Activated T-cell treated with anti-CD3 and anti-CD28 coated beads, Interleukin-2, amount 50 U/mL, for 72 hours (primary cell): ENCODE measurements around the gene VWA5A. TPM values are rescaled to one million over a fixed set of nuclear protein-coding genes. Genes with fewer than 3 reads are reported as not detected.

ENCODE experiments used
- ATAC-seq, 2 donors: fragments of 150-1000 bp; cut with Tn5 transposase; replicated peaks in 1 of 2; 2 replicates each; pipeline ENCODE4 v1.10.0; 2021; ENCODE audit warnings: moderate library complexity in 2 of 2, mild to moderate bottlenecking in 1 of 2
- DNase-seq, 2 donors: peaks; one replicate each; pipeline ENCODE4 v3.0.0; 2021 to 2022; ENCODE audit warnings: mixed read lengths in 1 of 2
- H3K27ac Mint-ChIP-seq: one replicate; pipeline ENCODE4 v1.8.0; 2022; ENCODE audit warnings: mild to moderate bottlenecking, moderate library complexity, mixed read lengths
- H3K27me3 Mint-ChIP-seq: one replicate; pipeline ENCODE4 v1.8.0; 2022; ENCODE audit warnings: low read depth, mixed read lengths
- H3K36me3 Mint-ChIP-seq, 2 donors: one replicate each; pipeline ENCODE4 v1.8.0; 2022; ENCODE audit warnings: mixed read lengths in 2 of 2, mild to moderate bottlenecking in 1 of 2; ENCODE audit not compliant: insufficient read depth in 2 of 2
- H3K4me1 Mint-ChIP-seq: one replicate; pipeline ENCODE4 v1.8.0; 2022; ENCODE audit warnings: low read depth, mixed read lengths
- H3K4me3 Mint-ChIP-seq, 2 donors: one replicate each; pipeline ENCODE4 v1.8.0; 2022; ENCODE audit warnings: mild to moderate bottlenecking in 2 of 2, mixed read lengths in 2 of 2, moderate library complexity in 2 of 2
- H3K9me3 Mint-ChIP-seq, 2 donors: one replicate each; pipeline ENCODE4 v1.8.0; 2022; ENCODE audit warnings: mixed read lengths in 2 of 2
- total RNA-seq, 2 donors: library from RNA; stranded (reverse); gene quantifications; one replicate each; pipeline ENCODE4 v1.2.3, GENCODE V29; 2022

VWA5A gene, protein sequence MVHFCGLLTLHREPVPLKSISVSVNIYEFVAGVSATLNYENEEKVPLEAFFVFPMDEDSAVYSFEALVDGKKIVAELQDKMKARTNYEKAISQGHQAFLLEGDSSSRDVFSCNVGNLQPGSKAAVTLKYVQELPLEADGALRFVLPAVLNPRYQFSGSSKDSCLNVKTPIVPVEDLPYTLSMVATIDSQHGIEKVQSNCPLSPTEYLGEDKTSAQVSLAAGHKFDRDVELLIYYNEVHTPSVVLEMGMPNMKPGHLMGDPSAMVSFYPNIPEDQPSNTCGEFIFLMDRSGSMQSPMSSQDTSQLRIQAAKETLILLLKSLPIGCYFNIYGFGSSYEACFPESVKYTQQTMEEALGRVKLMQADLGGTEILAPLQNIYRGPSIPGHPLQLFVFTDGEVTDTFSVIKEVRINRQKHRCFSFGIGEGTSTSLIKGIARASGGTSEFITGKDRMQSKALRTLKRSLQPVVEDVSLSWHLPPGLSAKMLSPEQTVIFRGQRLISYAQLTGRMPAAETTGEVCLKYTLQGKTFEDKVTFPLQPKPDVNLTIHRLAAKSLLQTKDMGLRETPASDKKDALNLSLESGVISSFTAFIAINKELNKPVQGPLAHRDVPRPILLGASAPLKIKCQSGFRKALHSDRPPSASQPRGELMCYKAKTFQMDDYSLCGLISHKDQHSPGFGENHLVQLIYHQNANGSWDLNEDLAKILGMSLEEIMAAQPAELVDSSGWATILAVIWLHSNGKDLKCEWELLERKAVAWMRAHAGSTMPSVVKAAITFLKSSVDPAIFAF
- 10 to 100 TPM; 14.2 to 19.0 TPM for total RNA-seq

DNA sequence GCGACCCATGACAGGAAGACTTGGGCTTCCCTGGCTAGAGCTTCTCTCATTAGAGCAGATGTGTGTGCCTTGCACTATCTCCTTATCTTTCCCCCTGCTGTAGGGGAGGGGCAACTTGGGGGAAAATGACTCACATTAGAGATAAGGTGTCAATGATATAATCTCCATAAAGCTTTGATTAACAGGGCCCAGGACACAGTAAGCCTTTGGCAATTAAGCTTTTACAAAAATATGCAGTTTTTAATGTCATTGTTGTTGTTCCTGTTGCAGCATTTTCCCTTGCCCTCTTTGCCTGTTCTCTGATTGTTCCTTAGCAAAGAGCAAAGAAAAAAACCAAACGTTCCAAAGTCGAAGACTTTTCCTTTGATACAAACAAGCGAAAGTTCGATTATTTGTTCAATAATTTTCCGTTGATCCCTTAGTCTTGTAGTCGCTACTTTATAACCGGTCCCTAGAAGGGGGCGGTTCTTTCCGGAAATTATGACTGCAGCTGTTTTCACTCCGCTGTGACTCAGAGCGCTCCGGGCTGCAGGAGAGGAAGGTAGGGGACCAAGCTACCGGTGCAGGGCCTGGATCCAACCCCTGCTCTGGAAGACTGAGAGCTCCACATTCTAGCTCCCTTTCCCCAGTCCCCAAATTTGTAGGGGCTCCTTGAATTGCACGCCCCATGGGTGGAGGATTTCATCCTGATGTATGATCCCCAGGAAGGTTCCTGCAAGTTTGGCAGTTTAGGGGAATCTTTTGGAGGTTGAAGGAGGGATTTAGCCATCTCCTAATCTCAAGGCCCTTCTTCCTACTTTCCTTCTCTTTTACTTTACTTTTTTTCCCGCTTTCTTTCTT is at the start of gene VWA5A:
Gene VWA5A, plus strand, starts transcription at position 509 of the 840 bp plus-strand sequence. CDS start 2,062 bp downstream, outside the sequence.
- peaks cover 5% of the 10 kb centered on the region for H3K27me3 Mint-ChIP-seq
- peaks cover 19% of the 10 kb centered on the region for H3K4me1 Mint-ChIP-seq
- peak within 1 kb of the TSS; percentile 94 for H3K27ac Mint-ChIP-seq
- peak; percentile 100 for ATAC-seq
- peaks cover 0 to 2% of the 10 kb centered on the region in 2 donors for H3K36me3 Mint-ChIP-seq
- DNase-seq, result peak; percentile 84 to 88
- peak within 1 kb of the TSS; percentile 88 to 100 for H3K4me3 Mint-ChIP-seq
- no peaks in the 10 kb centered on the region for H3K9me3 Mint-ChIP-seq

DNA sequence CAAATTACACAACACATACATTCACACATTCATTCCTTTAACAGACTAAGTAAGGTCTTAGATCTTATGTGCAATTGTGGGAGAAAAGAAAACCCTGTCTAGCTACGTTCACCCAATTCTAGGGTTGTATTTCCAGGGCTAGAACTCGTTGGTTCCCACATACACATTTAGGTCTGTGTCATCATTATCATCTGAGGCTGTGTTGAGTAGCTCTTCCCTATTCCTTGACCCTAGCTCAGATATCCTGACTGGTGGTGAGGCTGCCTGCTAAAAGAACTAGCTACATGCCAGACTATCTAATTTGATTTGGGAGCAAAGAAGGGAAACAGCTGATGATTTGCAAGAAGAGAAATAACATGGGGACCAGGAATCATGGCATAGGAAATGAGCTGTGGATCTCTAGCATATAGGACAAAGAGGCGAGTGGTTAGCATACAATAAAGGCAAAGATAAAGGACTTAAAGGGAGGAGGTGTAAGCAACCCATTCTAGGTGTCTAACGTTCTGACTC is 46.6 kb upstream of the VWA5A start:
- Mint-ChIP-seq H3K36me3 (no peaks in the 10 kb centered on the region), H3K27me3 (peaks cover 31% of the 10 kb centered on the region), H3K4me3 (no peak overlapping the region), H3K4me1 (peaks cover 18% of the 10 kb centered on the region), H3K27ac (no peak overlapping the region), H3K9me3 (peaks cover 0 to 3% of the 10 kb centered on the region in 2 donors)
- DNase-seq, result no peak
- no peak for ATAC-seq

DNA sequence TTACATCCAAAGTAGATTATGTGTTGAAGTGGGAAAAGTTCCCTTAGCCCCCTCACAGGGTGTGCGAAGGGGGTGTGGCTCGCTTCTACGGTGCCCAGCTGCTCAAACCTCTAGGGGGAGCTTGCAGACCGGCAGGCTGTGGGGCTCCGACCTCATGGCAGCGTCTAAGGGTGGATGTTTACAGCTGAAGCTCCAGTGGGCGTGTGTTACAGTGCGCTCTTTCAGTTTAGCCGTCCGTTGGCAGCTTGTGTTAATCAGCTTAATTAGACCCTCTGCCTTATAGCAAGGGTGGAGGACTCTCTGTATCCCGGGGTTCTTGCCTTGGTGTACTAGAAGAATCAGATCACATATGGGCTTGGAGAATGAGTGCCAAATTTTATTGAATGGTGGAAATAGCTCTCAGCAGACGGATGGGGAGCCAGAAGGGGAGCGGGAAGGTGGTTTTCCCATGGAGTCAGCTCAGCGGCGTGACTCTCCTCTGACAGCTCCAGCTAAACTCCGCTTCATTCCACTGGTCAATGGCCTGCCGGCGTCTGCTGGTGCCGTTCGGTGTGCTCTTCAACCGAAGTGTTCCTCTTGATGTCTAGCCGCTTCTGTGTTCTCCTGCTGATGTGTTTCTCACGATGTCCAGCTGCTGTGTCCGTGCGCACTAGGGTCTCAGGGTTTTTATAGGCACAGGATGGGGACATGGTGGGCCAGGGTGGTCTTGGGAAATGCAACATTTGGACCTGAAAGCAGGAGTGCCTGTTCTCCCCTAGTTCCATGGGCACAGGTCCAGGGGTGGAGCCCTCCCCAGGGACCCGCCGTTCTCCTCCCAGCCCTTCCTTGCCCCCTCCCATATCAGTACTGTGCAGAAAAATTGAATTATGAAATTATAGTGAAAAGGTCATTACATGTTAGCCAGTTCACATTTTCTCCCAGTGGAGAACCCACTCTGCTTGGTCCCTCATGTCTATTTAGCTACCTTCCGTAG is 45.5 kb upstream of the VWA5A start:
- Mint-ChIP-seq H3K36me3 (no peaks in the 10 kb centered on the region), H3K9me3 (no peaks in the 10 kb centered on the region), H3K4me3 (peak overlapping the region; percentile 63 to 69), H3K4me1 (peaks cover 18% of the 10 kb centered on the region), H3K27me3 (peaks cover 31% of the 10 kb centered on the region), H3K27ac (no peak overlapping the region)
- ATAC-seq, result peak; percentile 91 to 94
- DNase-seq, result peak; percentile 51 to 71

DNA sequence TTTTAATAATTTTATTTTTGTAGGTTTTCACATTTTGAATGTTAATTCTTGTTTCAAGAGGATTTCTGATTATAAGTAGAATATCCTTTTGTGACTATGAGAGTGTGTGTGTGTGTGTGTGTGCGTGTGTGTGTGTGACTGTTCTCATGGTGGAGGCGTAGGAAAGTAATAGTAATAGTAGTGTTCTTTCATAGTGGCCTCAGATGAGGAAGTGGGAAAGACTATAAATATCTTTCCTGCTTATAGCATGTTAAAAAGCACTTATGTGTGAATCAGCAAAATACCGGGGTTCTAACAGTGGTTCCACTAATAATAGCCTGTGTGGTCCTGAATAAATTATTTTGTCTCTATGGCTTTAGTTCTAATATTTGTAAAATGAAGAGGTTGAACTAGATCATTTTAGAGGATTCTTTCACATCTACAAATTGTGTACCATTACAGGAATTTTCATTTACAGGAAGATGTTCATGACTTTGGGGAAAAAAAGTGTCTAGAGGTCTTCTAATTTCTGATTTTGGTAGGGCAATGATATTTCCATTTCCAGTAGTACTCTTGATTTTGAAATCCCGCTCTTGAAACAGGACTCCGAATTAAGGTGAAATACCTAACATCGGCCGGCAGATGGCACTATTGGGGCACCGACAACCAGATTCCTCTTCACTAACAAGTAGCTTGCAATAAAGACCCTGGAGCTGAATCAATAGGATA is 44.2 kb upstream of the VWA5A start:
- ATAC-seq (peak; percentile 32 to 60), DNase-seq (peak; percentile 58 to 67)
- Mint-ChIP-seq H3K4me3 (peak overlapping the region; percentile 16 to 72), H3K4me1 (peaks cover 18% of the 10 kb centered on the region), H3K9me3 (no peaks in the 10 kb centered on the region), H3K36me3 (no peaks in the 10 kb centered on the region), H3K27ac (no peak overlapping the region), H3K27me3 (peaks cover 28% of the 10 kb centered on the region)

DNA sequence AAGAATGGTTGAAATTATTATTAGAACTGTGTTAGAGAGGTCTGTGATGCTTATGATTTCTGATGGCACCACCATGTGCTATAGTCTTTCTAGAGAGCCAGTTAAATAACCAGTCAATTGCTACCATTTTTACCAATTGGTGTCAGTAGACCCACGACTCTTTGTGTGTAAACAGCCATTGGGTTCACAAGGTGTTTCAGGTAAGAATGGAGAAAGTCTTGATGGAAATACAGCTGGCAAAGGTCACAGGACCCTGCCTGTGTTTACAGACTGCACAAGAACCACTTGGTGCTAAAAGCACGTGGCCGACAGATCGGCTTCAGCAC is 43.7 kb upstream of the VWA5A start:
- Mint-ChIP-seq H3K9me3 (no peaks in the 10 kb centered on the region), H3K4me3 (no peak overlapping the region), H3K4me1 (peaks cover 18% of the 10 kb centered on the region), H3K27me3 (peaks cover 25% of the 10 kb centered on the region), H3K36me3 (no peaks in the 10 kb centered on the region), H3K27ac (no peak overlapping the region)
- DNase-seq, result no peak
- no peak for ATAC-seq

DNA sequence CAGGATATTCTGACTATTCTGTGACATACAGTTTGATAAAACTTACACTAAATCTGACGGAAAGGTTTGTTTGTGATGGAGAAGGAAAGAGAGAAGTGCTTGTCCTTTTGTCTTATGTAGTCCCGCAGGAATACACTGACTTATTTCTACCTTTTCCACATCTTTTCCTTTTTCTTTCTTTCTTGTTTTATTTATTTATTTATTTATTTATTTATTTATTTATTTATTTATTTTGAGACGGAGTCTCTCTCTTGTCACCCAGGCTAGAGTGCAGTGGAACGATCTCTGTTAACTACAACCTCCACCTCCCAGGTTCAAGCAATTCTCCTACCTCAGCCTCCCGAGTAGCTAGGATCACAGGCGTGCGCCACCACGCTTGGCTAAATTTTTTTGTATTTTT is 43.1 kb upstream of the VWA5A start:
- H3K36me3 Mint-ChIP-seq, result no peaks in the 10 kb centered on the region
- H3K4me1 Mint-ChIP-seq, result peaks cover 18% of the 10 kb centered on the region
- no peak for ATAC-seq
- H3K27ac Mint-ChIP-seq, result no peak overlapping the region
- H3K9me3 Mint-ChIP-seq, result no peaks in the 10 kb centered on the region
- DNase-seq, result no peak
- H3K27me3 Mint-ChIP-seq, result peaks cover 24% of the 10 kb centered on the region
- H3K4me3 Mint-ChIP-seq, result no peak overlapping the region

DNA sequence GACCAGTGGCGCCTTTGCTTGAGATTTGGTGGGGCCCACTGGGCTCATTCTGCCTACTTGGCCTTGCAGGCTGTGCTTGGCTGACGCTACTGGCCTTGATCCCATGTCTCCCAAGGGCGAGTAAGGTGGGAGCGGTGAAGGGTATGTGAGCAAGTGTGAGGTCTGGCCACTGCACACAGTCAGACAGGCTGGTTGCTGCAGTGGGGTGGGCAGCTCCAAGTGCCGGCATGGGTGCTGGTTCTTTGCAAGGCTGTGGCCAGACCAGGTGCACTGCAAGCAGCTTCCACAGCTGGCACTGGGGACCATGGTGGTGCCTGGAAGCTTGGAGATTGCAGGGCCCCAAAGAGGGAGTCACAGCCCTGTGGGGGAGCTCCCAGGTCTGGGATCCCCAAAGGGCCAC is 40.7 kb upstream of the VWA5A start:
- H3K36me3 Mint-ChIP-seq, result no peaks in the 10 kb centered on the region
- H3K27ac Mint-ChIP-seq, result no peak overlapping the region
- H3K9me3 Mint-ChIP-seq, result no peaks in the 10 kb centered on the region
- ATAC-seq (no peak), DNase-seq (no peak)
- H3K4me3 Mint-ChIP-seq, result no peak overlapping the region
- peaks cover 12% of the 10 kb centered on the region for H3K4me1 Mint-ChIP-seq
- H3K27me3 Mint-ChIP-seq, result peaks cover 15% of the 10 kb centered on the region

DNA sequence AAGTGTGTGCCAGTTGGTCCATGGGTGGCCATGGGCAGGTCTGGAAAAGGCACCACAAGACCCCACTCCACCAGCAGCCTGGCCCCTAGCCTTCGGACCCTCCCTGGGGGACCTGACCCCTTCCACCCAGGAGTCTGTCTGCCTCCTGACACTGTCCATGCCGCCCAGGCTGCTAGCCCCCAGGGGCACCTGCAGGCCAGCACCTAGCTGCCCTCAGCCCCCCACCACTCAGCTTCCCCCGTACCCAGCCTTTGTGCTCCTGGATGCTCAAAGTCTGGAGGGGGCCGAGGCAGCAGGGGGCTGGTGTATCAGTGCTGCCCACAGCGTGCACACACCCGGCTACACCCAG is 39.8 kb upstream of the VWA5A start:
- Mint-ChIP-seq H3K27me3 (peaks cover 15% of the 10 kb centered on the region), H3K4me3 (no peak overlapping the region), H3K27ac (no peak overlapping the region), H3K4me1 (peaks cover 4% of the 10 kb centered on the region), H3K36me3 (no peaks in the 10 kb centered on the region), H3K9me3 (no peaks in the 10 kb centered on the region)
- no peak for ATAC-seq
- no peak for DNase-seq

DNA sequence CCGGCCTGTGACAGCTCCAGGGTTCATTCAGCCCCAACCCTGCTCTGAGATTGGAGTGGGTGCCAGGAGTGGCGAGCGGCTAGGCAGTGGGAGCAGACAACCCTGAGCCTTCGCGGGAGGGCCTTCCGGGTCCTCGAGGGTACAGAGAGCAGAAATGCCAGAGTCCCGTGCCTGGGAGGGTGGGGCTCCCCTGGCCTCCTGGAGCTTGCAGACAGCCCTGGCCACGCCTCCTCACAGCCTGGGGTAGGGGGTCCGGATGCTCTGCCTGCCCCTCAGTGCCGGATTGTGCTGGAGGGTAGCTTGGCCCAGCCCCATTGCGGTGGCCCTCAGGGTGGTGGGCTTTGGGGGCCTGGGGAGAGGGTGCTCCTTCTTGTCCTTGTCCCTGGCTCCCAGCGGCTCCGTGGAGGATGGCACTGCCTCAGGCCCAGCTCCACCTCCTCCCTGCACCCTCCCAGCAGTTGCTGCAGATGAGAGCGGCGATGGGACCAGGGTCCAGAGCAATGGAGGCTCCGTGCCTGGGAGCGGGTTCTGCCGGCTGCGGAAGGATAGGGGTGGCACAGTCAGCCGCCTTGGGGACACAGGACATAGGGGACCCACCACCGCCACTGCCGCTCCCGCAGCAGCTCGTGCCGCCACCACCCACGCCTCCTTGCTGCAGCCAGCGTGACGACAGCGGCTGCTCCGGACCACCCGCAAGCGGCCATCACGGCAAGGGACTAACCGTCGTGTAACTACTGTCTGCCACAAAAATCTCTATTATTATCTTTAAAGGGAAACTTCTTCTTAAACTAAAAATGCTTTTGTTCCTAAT is 39.2 kb upstream of the VWA5A start:
- H3K27ac Mint-ChIP-seq, result no peak overlapping the region
- H3K27me3 Mint-ChIP-seq, result peaks cover 16% of the 10 kb centered on the region
- H3K4me3 Mint-ChIP-seq, result peak overlapping the region; percentile 71 to 73
- ATAC-seq (peak; percentile 63 to 74), DNase-seq (peak; percentile 25 to 36)
- H3K4me1 Mint-ChIP-seq, result peaks cover 3% of the 10 kb centered on the region
- no peaks in the 10 kb centered on the region for H3K9me3 Mint-ChIP-seq
- no peaks in the 10 kb centered on the region for H3K36me3 Mint-ChIP-seq

DNA sequence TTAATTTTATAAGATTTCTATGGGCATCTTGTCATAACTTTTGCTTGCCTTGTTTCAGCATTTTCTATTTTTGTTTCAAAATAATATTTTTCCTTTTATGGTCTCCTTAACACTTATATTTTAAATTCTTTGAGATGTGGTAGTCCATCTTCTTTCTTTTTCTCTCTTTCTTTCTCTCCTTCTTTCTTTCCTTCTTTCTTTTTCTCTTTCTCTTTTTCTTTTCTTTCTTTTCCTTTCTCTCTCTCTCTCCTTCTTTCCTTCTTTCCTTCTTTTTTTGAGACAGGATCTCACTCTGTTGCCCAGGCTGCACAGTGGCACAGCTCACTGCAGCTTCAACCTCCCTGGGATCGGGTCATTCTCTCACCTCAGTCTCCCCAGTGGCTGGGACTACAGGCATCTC is 38.0 kb upstream of the VWA5A start:
- H3K4me1 Mint-ChIP-seq, result no peaks in the 10 kb centered on the region
- H3K36me3 Mint-ChIP-seq, result no peaks in the 10 kb centered on the region
- H3K27me3 Mint-ChIP-seq, result peaks cover 23% of the 10 kb centered on the region
- peak overlapping the region; percentile 0 to 38 for H3K4me3 Mint-ChIP-seq
- H3K27ac Mint-ChIP-seq, result no peak overlapping the region
- no peak for DNase-seq
- ATAC-seq, result no peak
- H3K9me3 Mint-ChIP-seq, result no peaks in the 10 kb centered on the region

DNA sequence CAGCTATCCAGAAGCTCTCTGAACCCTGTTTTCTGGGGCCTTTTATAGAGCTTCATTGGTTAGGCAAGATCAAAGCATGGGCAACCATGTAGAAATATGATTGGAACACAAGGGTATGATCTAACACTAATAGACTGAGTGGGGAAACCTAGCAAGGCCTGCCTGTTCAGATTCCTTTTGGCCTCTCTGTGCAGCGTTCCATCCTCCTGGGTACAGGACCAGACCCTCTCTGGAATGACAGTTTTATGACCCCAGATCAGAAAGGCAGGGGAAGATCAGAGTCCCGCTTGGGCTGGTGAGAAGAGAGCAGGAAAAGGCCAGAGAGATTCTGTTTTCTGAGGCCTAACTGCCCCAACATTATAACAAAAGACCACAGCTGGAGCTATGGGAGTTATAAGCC is 36.7 kb upstream of the VWA5A start:
- Mint-ChIP-seq H3K36me3 (no peaks in the 10 kb centered on the region), H3K27me3 (peaks cover 36% of the 10 kb centered on the region), H3K4me1 (no peaks in the 10 kb centered on the region), H3K9me3 (no peaks in the 10 kb centered on the region), H3K4me3 (no peak overlapping the region), H3K27ac (no peak overlapping the region)
- no peak for ATAC-seq
- no peak for DNase-seq
